GM23338 (cell line): ENCODE data around the gene TPCN2. TPM values are rescaled to one million over a fixed set of nuclear protein-coding genes. Genes with fewer than 3 reads are reported as not detected.

Source experiments
- ATAC-seq: fragments of 200-7000 bp; cut with Tn5 transposase; 3 replicates; pipeline ENCODE4 v1.9.1; 2020
- DNase-seq: peaks from one replicate; pipeline ENCODE4 v3.0.0-alpha.2; 2015; ENCODE audit warnings: low spot score
- H2AFZ ChIP-seq: fragments of 200-600 bp; sonication (generic); 2 replicates; pipeline ENCODE4 v1.8.0; 2016; ENCODE audit warnings: antibody characterized with exemption, mild to moderate bottlenecking, moderate library complexity
- H3F3A ChIP-seq: fragments of 200-600 bp; sonication (generic); replicated peaks from 2 replicates; pipeline ENCODE4 v1.8.0; 2017; ENCODE audit warnings: antibody characterized with exemption, mixed run types, low read depth
- H3K27ac ChIP-seq: fragments of 200-600 bp; sonication (generic); 2 replicates; pipeline ENCODE4 v1.6.1; 2016; ENCODE audit warnings: low read depth
- H3K27me3 ChIP-seq: fragments of 200-600 bp; sonication (generic); 2 replicates; pipeline ENCODE4 v1.8.0; 2016; ENCODE audit warnings: mild to moderate bottlenecking, mixed run types, moderate library complexity; ENCODE audit not compliant: insufficient read depth
- H3K36me3 ChIP-seq: fragments of 200-600 bp; sonication (generic); 2 replicates; pipeline ENCODE4 v1.8.0; 2016; ENCODE audit warnings: mild to moderate bottlenecking; ENCODE audit not compliant: insufficient read depth
- H3K4me1 ChIP-seq: fragments of 200-600 bp; sonication (generic); 2 replicates; pipeline ENCODE4 v1.8.0; 2016; ENCODE audit warnings: mild to moderate bottlenecking, moderate library complexity; ENCODE audit not compliant: insufficient read depth
- H3K4me2 ChIP-seq: fragments of 200-600 bp; sonication (generic); 2 replicates; pipeline ENCODE4 v1.7.1; 2017; ENCODE audit warnings: mixed run types
- H3K4me3 ChIP-seq: fragments of 200-600 bp; sonication (generic); 2 replicates; pipeline ENCODE4 v1.6.1; 2016; ENCODE audit warnings: mixed run types
- H3K79me2 ChIP-seq: fragments of 200-600 bp; sonication (generic); replicated peaks from 2 replicates; pipeline ENCODE4 v1.8.0; 2017; ENCODE audit warnings: mild to moderate bottlenecking; ENCODE audit not compliant: insufficient read depth
- H3K9me2 ChIP-seq: fragments of 200-600 bp; sonication (generic); 2 replicates; pipeline ENCODE4 v1.8.0; 2017; ENCODE audit not compliant: insufficient read depth
- H4K20me1 ChIP-seq: fragments of 200-600 bp; sonication (generic); replicated peaks from 2 replicates; pipeline ENCODE4 v1.8.0; 2017; ENCODE audit warnings: mild to moderate bottlenecking; ENCODE audit not compliant: insufficient read depth
- H3K27ac Mint-ChIP-seq: 2 replicates; pipeline ENCODE4 v1.8.0; 2020; ENCODE audit warnings: inconsistent platforms, mild to moderate bottlenecking, moderate library complexity, mixed read lengths
- H3K27me3 Mint-ChIP-seq: 3 replicates; pipeline ENCODE4 v1.8.0; 2022; ENCODE audit warnings: low read depth, mild to moderate bottlenecking, moderate library complexity, mixed read lengths, inconsistent platforms; ENCODE audit not compliant: insufficient read depth, poor library complexity
- H3K36me3 Mint-ChIP-seq: 3 replicates; pipeline ENCODE4 v1.8.0; 2021; ENCODE audit warnings: low read depth, mild to moderate bottlenecking, inconsistent platforms, moderate library complexity, mixed read lengths
- H3K4me1 Mint-ChIP-seq: 3 replicates; pipeline ENCODE4 v1.8.0; 2020; ENCODE audit warnings: mild to moderate bottlenecking, inconsistent platforms, mixed read lengths
- H3K4me3 Mint-ChIP-seq: 3 replicates; pipeline ENCODE4 v1.8.0; 2021; ENCODE audit warnings: moderate library complexity, mild to moderate bottlenecking, inconsistent platforms, mixed read lengths
- H3K9me3 Mint-ChIP-seq: 3 replicates; pipeline ENCODE4 v1.8.0; 2020; ENCODE audit warnings: moderate library complexity, mild to moderate bottlenecking, inconsistent platforms, mixed read lengths
- CTCF ChIP-seq, 2 experiments: fragments of 200-600 bp in 1 of 2; sonication (generic) in 1 of 2; conservative IDR thresholded peaks; 2 replicates each; pipeline versions ENCODE4 v1.5.1 to v1.6.1; 2016 to 2017; ENCODE audit warnings: antibody characterized with exemption in 2 of 2, low read depth in 2 of 2, mild to moderate bottlenecking in 2 of 2, moderate library complexity in 1 of 2
- ETS1 ChIP-seq: IDR thresholded peaks from 2 replicates; pipeline ENCODE4 v1.6.1; 2016; ENCODE audit warnings: antibody characterized with exemption
- EZH2 ChIP-seq: fragments of 200-600 bp; sonication (generic); IDR thresholded peaks from one replicate; pipeline ENCODE4 v1.8.0; 2017; ENCODE audit warnings: antibody characterized with exemption, mild to moderate bottlenecking, low read depth; ENCODE audit not compliant: unreplicated experiment
- EZH2phosphoT487 ChIP-seq: fragments of 200-600 bp; sonication (generic); IDR thresholded peaks from one replicate; pipeline ENCODE4 v1.8.1; 2018; ENCODE audit warnings: antibody characterized with exemption; ENCODE audit not compliant: unreplicated experiment
- JUNB ChIP-seq: IDR thresholded peaks from one replicate; pipeline ENCODE4 v1.6.1; 2016; ENCODE audit warnings: antibody characterized with exemption; ENCODE audit not compliant: unreplicated experiment
- NANOG ChIP-seq: IDR thresholded peaks from 2 replicates; pipeline ENCODE4 v1.6.1; 2016; ENCODE audit warnings: antibody characterized with exemption, borderline replicate concordance
- POLR2AphosphoS5 ChIP-seq: IDR thresholded peaks from 2 replicates; pipeline ENCODE4 v1.6.1; 2016; ENCODE audit warnings: antibody characterized with exemption, low read depth
- REST ChIP-seq: IDR thresholded peaks from one replicate; pipeline ENCODE4 v1.6.1; 2018; ENCODE audit warnings: antibody characterized with exemption; ENCODE audit not compliant: unreplicated experiment
- ZNF462 ChIP-seq: fragments of 250-450 bp; sonication (Bioruptor Pico); IDR thresholded peaks from 2 replicates; pipeline ENCODE4 v1.5.0; 2020; ENCODE audit warnings: mild to moderate bottlenecking, moderate library complexity
- polyA plus RNA-seq: library from polyadenylated mRNA; unstranded; fragments of >200 nt; fragmentation: Nextera tagmentation; extraction: Ambion mirVana; gene quantifications from 2 replicates; pipeline ENCODE4 v1.2.1, GENCODE V29; 2016
- total RNA-seq: library from RNA; depleted of rRNA; stranded (reverse); fragments of >200 nt; shearing (Covaris generic); gene quantifications from 2 replicates; pipeline ENCODE4 v1.2.3, GENCODE V29; 2014

TPCN2 gene
- total and polyA plus RNA-seq, 2 experiments from 2014 or later: 5.8 to 14.7 TPM

- TF ChIP-seq REST (no peak), JUNB (no peak), POLR2AphosphoS5 (no peak), CTCF (conservative IDR thresholded peaks at IDR 0.05; ENCODE audit: low read depth in 2 of 2) (no peak)
Observed at GRCh38 chr11:69022260-69022659, 26.5 kb upstream of the TPCN2 start (continued).

- H3K9me2 ChIP-seq: no peaks in the 10 kb centered on the region
Observed at GRCh38 chr11:69024509-69024908, 24.2 kb upstream of the TPCN2 start.

More at GRCh38 chr11:69024509-69024908, 24.2 kb upstream of the TPCN2 start:
- Histone ChIP-seq H4K20me1 (no peaks in the 10 kb centered on the region), H3K4me2 (no peak overlapping the region), H3K4me3 (no peak overlapping the region), H3K27me3 (no peaks in the 10 kb centered on the region), H3K4me1 (no peaks in the 10 kb centered on the region), H3K79me2 (no peaks in the 10 kb centered on the region), H3K27ac (no peak overlapping the region), H2AFZ (no peak overlapping the region), H3F3A (no peaks in the 10 kb centered on the region), H3K36me3 (no peaks in the 10 kb centered on the region)
- DNase-seq (no peak), ATAC-seq (no peak)
- no peak overlapping the region for H3K27ac Mint-ChIP-seq
- peaks cover 10% of the 10 kb centered on the region for H3K27me3 Mint-ChIP-seq
- no peak overlapping the region for H3K4me3 Mint-ChIP-seq
- no peaks in the 10 kb centered on the region for H3K9me3 Mint-ChIP-seq
- H3K36me3 Mint-ChIP-seq: no peaks in the 10 kb centered on the region
- TF ChIP-seq ZNF462 (CRISPR knock-in tag): no peak
- TF ChIP-seq ETS1: no peak
- no peak for TF ChIP-seq NANOG
- no peak for TF ChIP-seq POLR2AphosphoS5
- no peak for TF ChIP-seq EZH2
- TF ChIP-seq EZH2phosphoT487: no peak
- TF ChIP-seq CTCF (conservative IDR thresholded peaks at IDR 0.05; ENCODE audit: low read depth in 2 of 2): no peak
- H3K4me1 Mint-ChIP-seq: peaks cover 7% of the 10 kb centered on the region
